D721Med (cell line): ENCODE data around the gene MIPOL1.
"Not testable (repeated sequence)": the region's sequence is repeated elsewhere in the genome, so short reads cannot be mapped to it uniquely, and the experiment has no call there.

ENCODE experiments used
- DNase-seq: peaks from one replicate; pipeline ENCODE4 v3.0.0; 2011; ENCODE audit warnings: low spot score; ENCODE audit not compliant: insufficient read length
- FAIRE-seq: peaks from 2 replicates; lab custom pipeline; 2011; peaks lifted over from hg19 to GRCh38; lab: Jason Lieb, UNC
- TF ChIP-seq, protein P1 (sequence below): IDR thresholded peaks from 2 replicates; pipeline ENCODE4 v1.5.1; 2012; ENCODE audit warnings: mild to moderate bottlenecking, control low read depth; ENCODE audit not compliant: insufficient read depth; ENCODE audit errors: missing control alignments

Gene MIPOL1

GRCh38 chr14:37457334-37457733 lies 259.6 kb downstream of the MIPOL1 start:
- no peak for FAIRE-seq

GRCh38 chr14:37462426-37462825 lies 264.7 kb downstream of the MIPOL1 start:
- FAIRE-seq, DNase-seq: not testable (repeated sequence)

More at GRCh38 chr14:37457334-37457733, 259.6 kb downstream of the MIPOL1 start:
- TF ChIP-seq, protein P1, sequence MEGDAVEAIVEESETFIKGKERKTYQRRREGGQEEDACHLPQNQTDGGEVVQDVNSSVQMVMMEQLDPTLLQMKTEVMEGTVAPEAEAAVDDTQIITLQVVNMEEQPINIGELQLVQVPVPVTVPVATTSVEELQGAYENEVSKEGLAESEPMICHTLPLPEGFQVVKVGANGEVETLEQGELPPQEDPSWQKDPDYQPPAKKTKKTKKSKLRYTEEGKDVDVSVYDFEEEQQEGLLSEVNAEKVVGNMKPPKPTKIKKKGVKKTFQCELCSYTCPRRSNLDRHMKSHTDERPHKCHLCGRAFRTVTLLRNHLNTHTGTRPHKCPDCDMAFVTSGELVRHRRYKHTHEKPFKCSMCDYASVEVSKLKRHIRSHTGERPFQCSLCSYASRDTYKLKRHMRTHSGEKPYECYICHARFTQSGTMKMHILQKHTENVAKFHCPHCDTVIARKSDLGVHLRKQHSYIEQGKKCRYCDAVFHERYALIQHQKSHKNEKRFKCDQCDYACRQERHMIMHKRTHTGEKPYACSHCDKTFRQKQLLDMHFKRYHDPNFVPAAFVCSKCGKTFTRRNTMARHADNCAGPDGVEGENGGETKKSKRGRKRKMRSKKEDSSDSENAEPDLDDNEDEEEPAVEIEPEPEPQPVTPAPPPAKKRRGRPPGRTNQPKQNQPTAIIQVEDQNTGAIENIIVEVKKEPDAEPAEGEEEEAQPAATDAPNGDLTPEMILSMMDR: no peak
- DNase-seq: no peak

- TF ChIP-seq, protein P1: no peak
- FAIRE-seq (no peak), DNase-seq (no peak)
These were observed 266.6 kb downstream of the MIPOL1 start for GRCh38 chr14:37464192-37464858.

- no peak for FAIRE-seq
- TF ChIP-seq, protein P1: no peak
- no peak for DNase-seq
These were observed 268.4 kb downstream of the MIPOL1 start for GRCh38 chr14:37466003-37466622.

- FAIRE-seq (no peak), DNase-seq (no peak)
- TF ChIP-seq, protein P1: no peak
These were observed 268.9 kb downstream of the MIPOL1 start for GRCh38 chr14:37466623-37467088.

- DNase-seq (no peak), FAIRE-seq (no peak)
- TF ChIP-seq, protein P1: no peak
These were observed 271.9 kb downstream of the MIPOL1 start for GRCh38 chr14:37469650-37470049.

DNA sequence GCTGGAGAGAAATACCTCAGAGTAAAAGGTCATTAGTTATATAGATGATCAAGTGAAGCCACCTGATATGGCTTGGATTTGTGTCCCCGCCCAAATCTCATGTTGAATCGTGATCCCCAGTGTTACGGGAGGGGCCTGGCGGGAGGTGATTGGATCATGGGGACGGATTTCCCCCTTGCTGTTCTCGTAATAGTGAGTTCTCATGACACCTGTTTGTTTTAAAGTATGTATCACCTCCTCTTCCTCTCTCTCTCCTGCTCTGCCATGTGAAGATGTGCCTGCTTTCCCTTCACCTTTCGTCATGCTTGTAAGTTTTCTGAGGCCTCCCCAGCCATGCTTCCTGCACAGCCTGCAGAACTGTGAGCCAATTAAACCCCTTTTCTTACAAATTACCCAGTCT lies 272.5 kb downstream of the MIPOL1 start:
- TF ChIP-seq, protein P1: no peak
- FAIRE-seq: no peak
- DNase-seq: no peak
